HG03159 (cell line): ENCODE measurements around the gene PSMD12.
A peak's percentile ranks its signal among the peaks of the same experiment; 100 is the strongest.
"Not testable (repeated sequence)": the region's sequence is repeated elsewhere in the genome, so short reads cannot be mapped to it uniquely, and the experiment has no call there.

ENCODE experiments used
- ATAC-seq: cut with Tn5 transposase; IDR thresholded peaks from one replicate; pipeline ENCODE4 v1.9.1; 2021; ENCODE audit warnings: mild to moderate bottlenecking, moderate library complexity; ENCODE audit not compliant: unreplicated experiment

The PSMD12 gene

DNA sequence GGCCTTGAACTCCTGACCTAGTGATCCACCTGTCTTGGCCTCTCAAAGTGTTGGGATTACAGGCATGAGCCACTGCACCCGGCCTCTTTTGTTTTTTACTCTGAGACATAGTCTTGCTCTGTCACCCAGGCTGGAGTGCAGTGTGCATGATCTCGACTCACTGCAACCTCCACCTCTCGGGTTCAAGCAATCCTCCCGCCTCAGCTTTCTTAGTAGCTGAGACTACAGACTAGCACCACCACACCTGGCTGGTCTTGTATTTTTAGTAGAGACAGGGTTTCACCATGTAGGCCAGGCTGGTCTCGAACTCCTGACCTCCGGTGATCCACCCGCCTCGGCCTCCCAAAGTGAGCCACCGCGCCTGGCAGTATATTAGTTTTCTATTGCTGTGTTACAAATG lies 22.2 kb upstream of the PSMD12 start:
- ATAC-seq, result not testable (repeated sequence)

DNA sequence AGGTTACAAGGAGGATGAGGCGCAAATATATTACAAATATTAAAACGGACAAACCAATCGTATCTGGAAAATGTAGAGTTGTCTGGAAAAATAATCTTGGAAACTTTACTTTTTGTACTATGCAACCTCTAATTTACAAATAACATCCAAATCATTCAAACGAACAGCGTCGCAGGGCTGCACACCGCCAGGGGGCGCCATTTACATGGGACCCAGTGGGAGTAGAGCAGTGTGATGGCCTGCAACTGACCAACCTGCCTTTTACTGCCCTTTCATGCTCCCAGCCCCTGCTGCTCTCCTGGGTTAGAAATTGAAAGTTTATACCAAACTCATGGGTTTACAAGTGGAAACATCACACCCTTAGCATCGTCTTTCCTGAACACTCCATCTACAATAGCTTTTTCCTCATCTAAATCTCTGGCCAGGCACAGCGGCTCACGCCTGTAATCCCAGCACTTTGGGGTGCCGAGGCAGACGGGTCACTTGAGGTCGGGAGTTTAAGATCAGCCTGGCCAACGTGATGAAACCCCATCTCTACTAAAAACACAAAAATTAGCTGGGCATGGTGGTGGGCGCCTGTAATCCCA lies 20.7 kb upstream of the PSMD12 start:
- no peak for ATAC-seq

DNA sequence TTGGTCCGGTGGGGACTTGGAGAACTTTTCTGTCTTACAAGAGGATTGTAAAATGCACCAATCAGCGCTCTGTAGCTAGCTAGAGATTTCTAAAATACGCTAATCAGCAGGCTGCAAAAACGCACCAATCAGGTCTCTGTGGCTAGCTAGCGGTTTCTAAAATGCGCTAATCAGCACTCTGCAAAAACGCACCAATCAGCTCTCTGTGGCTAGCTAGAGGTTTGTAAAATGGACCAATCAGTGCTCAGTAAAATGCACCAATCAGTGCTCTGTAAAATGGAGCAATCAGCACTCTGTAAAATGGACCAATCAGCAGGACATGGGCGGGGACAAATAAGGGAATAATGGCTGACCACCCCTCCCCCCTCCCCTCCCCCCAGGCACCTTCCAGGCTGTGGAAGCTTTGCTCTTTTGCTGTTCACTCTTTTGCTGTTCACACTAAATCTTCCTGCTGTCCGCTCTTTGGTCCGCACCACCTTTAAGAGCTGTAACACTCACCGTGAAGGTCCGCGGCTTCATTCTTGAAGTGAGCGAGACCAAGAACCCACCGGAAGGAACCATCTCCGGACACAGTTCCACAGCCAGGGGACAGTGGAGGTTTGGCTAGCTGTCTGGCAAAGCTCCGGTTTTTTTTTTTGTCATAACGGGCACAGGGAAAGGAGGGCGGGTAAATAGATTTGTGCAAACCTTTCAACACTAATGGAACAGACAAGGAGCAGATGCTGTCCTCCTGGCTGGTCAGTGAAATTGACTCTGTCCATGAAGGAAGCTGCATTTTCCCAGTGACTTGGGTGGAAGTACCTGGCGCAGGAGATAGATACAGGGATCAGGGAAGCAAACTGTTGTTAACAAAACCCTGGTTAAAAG lies 19.0 kb upstream of the PSMD12 start:
- ATAC-seq, result no peak

DNA sequence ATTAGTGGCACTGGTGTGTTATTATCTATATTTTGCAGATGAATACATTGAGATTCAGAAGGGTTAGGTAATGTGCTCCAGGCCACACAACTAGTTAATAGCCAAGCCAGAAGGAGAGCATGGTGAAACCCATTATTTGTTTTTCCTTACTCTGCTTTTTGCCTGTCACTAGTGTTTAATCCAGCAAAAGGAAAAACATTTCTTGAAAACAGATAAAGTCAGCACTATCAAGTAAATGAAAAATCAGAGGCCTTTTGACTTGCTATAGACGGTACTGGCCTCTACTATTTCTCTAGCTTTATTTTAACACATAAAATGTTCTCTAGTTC lies 15.5 kb upstream of the PSMD12 start:
- no peak for ATAC-seq

DNA sequence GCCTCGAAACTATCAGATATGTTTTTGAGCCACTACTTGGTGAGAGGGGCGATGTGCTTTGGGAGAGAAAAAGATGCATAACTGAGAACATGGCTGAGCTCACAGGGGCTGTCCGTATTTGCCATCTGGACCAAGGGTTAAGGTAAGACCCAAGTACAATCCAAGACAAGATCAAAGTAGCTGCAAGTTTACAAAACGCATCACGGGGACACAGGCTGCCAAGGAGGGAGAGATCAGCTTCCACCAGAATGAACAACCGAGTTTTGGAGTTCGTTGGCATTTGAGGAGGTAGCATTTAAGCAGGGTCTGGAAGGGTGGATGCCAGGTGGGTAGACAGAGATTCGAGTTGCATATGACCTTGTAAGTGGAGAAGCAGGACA lies 12.9 kb upstream of the PSMD12 start:
- ATAC-seq, result no peak

DNA sequence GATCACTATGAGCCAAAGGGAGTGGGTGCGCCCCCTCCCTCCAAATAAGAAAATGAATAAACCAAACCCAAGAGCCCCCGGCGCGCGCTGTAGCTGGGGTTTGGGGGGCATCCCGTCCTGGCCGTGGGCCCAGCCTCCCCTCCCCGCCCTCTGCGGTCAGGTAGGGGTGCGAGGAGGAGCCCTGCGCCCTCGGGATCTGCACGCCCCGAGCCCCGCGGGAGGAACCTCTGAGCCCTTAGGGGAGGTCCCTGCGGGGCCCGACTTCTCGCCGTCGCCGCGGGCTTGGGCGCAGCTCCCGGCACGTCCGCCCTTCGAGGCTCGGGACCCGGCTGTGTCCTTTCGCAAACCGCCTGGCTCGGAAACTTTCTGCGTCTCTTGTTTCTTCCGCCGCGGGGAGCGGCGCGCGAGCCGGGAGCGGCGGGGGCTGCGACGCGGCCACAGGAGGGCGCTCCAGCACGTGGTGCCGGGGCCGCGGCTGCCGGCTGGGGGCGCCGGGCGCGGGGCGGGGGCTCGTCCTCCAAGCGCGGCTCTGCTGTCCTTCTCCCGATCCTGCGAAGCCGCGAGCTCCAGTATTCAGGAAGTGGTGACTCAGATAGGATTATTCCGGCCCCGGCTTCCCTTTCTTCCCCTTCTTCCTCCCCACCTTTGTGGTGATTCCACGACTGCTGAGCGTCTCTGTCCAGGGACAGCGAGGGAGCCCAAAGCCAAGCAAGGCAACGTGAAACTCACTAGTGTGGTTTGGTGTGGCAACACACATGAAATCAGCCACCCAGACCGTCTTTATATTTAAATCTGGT lies 12.3 kb upstream of the PSMD12 start:
- ATAC-seq, result peak; percentile 35

DNA sequence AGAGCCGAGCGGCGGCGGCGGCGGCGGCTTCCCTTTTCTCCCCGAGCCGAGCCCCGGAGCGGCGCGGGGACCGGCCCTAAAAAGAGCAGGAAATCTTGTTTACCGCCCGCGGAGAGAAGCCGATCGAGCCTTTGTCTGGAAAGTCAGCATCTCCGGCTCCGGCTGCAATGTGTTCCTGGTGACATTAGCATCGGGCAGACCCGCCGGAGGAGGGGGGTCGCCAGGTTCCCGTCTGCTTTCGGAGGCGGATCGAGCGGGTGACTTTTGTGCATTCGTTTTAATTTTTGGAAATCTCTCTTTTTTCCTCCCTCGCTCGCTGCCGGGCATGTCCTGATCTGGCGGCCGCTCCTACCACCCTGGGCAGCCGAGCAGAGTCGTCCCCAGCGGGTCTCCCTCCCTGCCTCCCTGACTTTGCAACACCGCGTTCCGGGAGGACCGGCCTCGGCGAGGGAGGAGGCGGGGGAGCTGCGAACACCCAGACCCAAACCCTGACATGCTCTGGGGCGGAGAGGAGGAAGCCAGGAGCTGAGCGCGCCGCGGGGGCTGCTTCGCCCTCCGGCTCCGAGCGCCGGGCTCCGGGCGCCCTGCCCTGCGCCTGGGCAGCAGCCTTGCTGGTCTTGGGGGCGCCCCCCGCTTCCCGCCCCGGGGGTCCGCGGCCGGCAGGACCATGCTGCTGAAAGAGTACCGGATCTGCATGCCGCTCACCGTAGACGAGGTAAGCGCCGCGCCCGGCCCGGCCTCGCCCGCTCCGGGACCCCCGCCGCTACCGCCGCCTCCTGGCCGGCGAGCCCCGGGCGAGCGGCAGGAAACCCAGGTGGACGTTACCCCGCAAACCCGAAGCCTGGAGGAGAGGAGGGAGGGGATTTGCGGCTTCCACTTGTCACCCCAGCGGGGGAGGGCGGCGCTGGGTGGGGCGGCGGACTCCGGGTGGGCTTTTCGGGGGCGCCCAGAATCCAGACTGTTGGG lies 11.4 kb upstream of the PSMD12 start:
- ATAC-seq, result peak; percentile 25

DNA sequence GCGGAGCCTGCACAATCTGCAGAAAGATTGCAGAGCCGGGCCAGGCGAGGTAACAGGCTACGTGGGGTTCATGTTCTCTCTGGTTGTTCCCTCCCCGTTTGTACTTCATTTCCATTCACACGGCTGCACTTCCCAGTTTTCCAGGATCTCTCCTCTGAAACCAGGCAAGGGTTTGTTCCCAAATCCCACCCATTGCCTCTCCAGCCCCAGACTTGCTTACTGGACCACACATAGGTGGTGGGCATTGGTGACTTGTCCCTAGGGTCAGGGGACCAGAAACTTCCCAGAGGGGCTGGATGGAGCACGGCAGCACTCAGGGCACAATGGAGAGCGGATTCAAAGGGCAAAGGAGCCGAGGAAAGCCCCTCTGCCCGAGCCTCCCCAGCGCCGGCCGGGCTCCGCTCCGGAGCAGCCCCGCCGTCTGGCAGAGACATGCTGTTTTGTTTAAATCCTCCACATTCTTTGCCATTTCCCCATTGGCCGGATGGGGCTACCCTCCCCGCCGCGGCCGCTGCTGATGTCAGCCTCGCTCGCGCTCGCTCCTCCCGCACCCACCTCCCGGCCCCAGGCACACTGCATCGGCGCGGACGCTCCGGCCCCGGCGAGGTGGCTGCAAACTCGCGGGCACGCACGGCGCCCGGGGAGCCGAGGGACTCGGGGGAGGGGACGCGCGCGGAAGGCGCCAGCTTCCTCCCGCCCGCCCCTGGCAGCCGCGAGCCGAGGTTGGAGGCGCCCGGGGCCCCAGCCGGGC lies 10.5 kb upstream of the PSMD12 start, which contains the start of gene PITPNC1:
Gene PITPNC1, plus strand, starts transcription at position 545 of the 751 bp plus-strand sequence.
- ATAC-seq, result peak; percentile 65

DNA sequence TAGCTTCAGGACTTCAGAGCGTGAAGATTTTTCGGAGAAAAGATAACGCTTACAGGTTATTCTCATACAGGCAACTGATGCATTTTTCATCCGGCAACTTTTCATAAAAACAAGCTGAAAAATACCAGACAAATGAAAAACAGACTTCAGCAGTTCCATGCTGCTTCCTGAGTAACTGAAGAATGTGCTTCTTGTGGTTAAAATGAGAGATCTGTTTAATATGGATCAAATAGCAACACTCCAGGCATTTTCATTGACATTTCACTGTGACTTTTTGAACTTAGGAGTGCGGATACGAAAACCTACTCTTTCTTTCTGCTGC lies 10.0 kb upstream of the PSMD12 start:
- no peak for ATAC-seq

DNA sequence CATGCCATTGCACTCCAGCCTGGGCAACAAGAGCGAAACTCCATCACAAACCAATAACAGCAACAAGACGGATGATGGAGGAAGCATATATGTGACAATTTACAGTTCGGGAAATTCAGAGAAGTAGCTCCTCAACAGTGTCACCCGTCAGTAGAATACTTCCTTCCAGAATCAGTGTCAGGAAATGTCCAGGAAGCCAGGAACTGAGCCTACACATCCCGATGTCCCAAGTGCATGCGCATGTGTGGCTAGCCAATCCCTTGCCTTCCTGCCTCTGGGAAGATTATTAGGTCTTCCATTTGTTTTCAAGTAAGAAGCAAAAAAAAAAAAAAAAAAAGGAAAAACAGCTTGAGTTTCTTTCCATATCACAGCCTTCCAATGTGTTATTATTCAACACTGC lies 9.3 kb upstream of the PSMD12 start:
- no peak for ATAC-seq

DNA sequence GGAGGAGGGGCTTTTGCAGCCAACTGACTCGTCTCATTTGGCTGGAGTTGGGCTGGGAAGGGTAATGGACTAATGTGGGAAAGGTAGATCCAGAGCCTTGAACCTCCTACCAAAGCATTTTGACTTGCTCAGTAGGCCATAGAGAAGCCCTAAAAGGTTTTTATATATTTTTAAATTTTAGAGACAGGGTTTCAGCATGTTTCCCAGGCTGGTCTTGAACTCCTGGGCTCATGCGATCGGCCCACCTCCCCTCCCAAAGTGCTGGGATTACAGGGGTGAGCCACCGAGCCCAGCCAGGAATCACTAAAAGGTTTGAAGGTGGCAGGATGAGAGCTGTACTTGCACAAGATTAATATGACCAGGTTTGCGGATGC lies 8.7 kb upstream of the PSMD12 start:
- ATAC-seq, result no peak

DNA sequence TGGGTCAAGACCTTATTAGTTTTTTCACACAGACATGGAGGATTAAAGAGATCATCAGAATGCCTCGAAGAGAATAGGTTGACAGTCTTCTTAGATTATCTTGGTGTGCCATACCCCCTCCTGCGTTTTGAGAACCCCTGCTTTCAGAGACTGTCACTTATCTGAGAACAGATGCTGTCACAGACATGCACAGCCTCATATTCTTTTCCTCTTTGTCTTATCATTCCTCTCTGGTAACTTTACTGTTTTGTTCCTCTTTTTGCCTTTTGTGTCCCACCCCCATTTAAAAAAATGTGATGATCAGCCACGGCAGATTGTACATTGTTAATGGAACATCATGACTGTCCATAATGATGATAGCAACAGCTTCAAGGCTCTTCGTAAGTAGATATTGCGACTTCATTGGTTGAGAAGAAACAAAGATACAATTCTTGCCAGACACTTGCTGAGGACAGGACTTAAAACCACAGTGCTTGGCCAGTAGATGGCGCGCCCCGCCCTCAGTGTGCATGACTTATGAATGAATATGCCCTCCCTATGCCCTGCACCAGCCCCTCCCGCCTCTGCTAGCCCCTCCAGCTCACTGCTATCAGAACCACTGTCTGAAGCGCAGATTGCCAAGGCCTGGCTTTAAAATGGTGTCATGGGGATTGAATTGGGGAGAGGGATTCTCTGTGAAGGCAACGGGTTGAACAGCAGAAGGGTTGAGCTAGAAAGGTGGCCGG lies 8.1 kb upstream of the PSMD12 start:
- peak; percentile 42 for ATAC-seq

DNA sequence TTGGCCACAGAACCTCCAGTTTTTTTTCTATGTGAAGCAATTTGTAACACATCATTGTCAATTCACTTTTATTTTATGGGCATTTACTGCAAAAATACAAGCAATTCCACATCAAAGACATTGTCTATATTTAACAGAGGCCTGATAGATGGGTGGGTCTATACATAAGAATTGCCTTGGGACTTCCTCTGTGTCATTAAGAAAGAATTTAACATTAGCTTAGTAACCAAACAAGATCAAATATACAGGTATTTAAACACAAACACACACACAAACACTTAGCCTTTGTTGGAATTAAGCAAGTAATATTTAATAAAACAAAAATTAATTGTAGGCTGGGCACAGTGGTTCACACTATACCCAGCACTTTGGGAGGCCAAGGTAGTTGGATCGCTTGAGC lies 6.4 kb upstream of the PSMD12 start:
- ATAC-seq, result no peak

DNA sequence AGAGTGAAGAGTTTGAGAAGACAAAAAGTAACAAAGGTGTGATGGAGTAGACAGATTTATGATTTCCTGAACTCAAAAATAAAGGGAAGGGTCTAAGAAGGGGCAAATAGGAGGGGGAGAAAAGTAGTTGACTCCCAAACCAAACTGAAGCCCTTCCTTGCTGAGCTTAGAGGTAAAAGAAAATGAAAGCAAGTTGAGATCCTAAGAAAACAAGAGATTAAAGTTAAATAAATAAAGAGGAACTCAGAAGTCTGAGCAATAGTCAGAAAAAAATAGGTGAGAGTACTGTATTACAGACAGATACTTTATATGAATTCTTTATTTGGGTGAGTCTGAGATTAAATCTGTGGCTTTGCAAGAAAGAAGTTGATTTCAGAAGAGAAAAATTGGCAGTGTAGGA lies 3.3 kb upstream of the PSMD12 start:
- no peak for ATAC-seq

DNA sequence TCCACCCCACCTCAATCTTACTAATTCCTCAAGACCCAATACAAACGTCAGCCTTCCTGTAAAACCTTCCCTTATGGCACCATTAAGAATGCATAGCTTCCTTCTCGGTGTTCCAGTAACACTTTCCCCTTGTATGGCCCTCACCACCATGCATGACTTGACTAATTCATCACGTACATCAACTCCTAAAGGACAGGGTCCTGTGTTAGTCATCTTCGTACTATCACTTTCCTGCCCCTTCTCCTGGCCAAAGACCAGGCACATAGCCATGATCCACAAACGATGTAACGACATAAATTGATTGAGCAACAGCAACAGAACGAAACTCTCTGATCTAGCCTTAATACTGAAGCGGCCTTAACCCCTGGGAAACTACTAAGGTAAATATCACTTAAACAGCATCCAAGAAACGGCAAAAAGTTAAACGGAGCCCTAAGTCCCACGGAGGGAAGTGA lies 612 bp downstream of the PSMD12 start:
- no peak for ATAC-seq

DNA sequence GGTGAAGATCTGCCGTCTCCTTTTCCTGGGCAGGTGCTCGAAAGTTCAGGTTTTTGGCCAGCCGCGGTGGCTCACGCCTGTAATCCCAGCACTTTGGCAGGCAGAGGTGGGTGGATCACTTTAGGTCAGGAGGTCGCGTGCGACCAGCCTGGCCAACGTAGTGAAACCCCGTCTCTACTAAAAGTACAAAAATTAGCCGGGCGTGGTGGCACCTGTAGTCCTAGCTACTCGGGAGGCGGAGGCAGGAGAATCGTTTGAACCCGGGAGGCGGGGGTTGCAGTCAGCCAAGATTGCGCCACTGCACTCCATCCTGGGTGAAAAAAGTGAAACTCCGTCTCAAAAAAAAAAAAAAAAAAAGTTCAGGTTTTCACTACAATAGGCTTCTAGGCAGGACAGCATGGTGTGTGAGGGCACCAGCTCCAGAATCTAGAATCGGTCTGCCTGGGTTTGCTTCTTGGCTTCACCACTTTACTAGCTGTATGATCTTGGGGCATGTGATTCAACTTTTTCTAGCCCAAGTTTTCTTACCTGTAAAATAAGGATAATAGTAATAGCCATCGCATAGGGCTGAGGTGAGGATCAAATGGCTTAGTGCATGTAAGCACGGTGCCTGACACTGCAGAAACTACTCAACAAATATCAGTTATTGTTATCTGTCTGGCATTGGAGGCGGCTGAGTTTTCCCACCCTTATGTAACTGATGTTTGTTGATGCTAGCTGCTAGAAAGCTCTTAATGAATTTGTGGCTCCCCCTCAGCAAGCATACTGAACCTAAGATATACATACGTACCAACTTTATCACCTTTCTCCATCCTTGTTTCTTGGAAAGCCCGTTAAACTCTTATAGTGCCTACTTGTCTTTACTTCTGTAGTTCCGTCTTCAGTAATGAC lies 1.3 kb downstream of the PSMD12 start:
- ATAC-seq, result no peak

DNA sequence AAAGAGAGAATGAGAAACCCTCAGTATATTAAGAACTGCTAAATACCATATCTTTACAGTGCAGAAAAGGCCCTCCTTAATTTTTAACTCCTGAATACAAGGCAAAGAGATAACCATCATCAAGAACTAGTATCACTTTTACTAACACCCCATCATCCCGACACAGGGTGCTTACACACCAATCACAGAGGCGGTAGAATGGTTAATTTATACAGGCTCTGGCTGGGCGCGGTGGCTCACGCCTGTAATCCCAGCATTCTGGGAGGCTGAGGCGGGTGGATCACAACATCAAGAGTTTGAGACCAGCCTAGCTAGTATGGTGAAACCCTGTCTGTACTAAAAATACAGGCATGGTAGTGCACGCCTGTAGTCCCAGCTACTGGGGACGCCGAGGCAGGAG lies 4.2 kb downstream of the PSMD12 start:
- no peak for ATAC-seq

DNA sequence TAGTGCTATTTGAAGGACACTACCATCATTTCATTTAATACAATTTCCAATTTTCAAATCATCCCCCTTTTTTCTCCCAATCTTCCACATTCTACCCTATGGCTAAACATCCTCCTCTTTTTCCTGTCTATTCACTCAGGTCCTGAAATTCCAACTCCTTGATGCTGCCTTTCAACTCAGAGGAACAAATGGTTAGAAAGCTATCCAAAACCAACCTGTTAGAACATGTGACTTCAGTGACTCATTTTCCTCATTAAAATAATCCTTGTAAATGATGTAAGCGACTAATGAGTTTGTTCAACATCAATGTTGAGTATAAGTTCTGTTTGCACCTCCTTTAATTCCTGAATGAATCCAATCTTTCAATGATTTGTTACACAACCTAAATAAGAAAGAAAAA lies 5.5 kb downstream of the PSMD12 start:
- ATAC-seq, result no peak
